Gastroesophageal sphincter (tissue), 4 donors: Measurements from ENCODE around the gene NECTIN1. TPM values are rescaled to one million over a fixed set of nuclear protein-coding genes. Genes with fewer than 3 reads are reported as not detected.

Experiments
- ATAC-seq: fragments of 150-250 bp; one replicate; pipeline ENCODE4 v1.9.1; 2016; ENCODE audit warnings: mild to moderate bottlenecking, moderate library complexity
- H3K27ac ChIP-seq, 4 donors: fragments of 200-600 bp; sonication (generic) in 3 of 4; 1 replicate in 3 of 4; 2 replicates in 1 of 4; pipeline ENCODE4 v1.5.1; 2016 to 2019
- H3K27me3 ChIP-seq: fragments of 200-600 bp; sonication (generic); one replicate; pipeline ENCODE4 v1.5.1; 2019
- H3K36me3 ChIP-seq, 2 donors: fragments of 200-600 bp; sonication (generic); one replicate each; pipeline ENCODE4 v1.5.1; 2019; ENCODE audit warnings: control low read depth in 1 of 2
- H3K4me1 ChIP-seq, 3 donors: fragments of 200-600 bp; sonication (generic); 1 replicate in 2 of 3; 2 replicates in 1 of 3; pipeline ENCODE4 v1.5.1; 2016 to 2019; ENCODE audit warnings: control low read depth in 2 of 3
- H3K4me3 ChIP-seq, 2 donors: fragments of 200-600 bp; sonication (generic); one replicate each; pipeline ENCODE4 v1.5.1; 2019; ENCODE audit warnings: mild to moderate bottlenecking in 1 of 2, moderate library complexity in 1 of 2
- H3K9me3 ChIP-seq, 3 donors: fragments of 200-600 bp; sonication (generic); one replicate each; pipeline ENCODE4 v1.5.1; 2017 to 2019; ENCODE audit warnings: control low read depth in 2 of 3
- EP300 ChIP-seq: sonication (generic); formaldehyde crosslinking; IDR thresholded peaks from one replicate; pipeline ENCODE4 v1.6.1; 2017; ENCODE audit warnings: antibody characterized with exemption, mild to moderate bottlenecking
- POLR2A ChIP-seq, 2 donors: fragments of 450-650 bp; IDR thresholded peaks; one replicate each; pipeline ENCODE4 v1.6.1; 2017; ENCODE audit warnings: antibody characterized with exemption in 2 of 2, mild to moderate bottlenecking in 2 of 2, moderate library complexity in 1 of 2
- POLR2AphosphoS5 ChIP-seq: sonication (generic); formaldehyde crosslinking; IDR thresholded peaks from one replicate; pipeline ENCODE4 v1.6.1; 2017; ENCODE audit warnings: antibody characterized with exemption
- WGBS, 2 donors: methylation state at CpG; one replicate each; pipeline ENCODE4 v1.1.5; 2018; ENCODE audit warnings: low coverage in 1 of 2; 5-methylcytosine and 5-hydroxymethylcytosine counted together
- total RNA-seq, 4 donors: library from RNA; depleted of rRNA; stranded (reverse); fragments of >200 nt; gene quantifications; one replicate each; pipeline ENCODE4 v1.1.0, GENCODE V29; 2016
- TF ChIP-seq, protein P1 (sequence below), 4 experiments: fragments of 200-600 bp in 2 of 4; fragments of 450-650 bp in 2 of 4; sonication (generic) in 1 of 4; IDR thresholded peaks; one replicate each; pipeline ENCODE4 v1.5.1; 2017 to 2019; ENCODE audit warnings: antibody characterized with exemption in 4 of 4, mild to moderate bottlenecking in 2 of 4, moderate library complexity in 2 of 4

Gene NECTIN1
- total RNA-seq, 4 donors from 2014 or later, result 2.6 to 7.1 (median 4.3) TPM

DNA sequence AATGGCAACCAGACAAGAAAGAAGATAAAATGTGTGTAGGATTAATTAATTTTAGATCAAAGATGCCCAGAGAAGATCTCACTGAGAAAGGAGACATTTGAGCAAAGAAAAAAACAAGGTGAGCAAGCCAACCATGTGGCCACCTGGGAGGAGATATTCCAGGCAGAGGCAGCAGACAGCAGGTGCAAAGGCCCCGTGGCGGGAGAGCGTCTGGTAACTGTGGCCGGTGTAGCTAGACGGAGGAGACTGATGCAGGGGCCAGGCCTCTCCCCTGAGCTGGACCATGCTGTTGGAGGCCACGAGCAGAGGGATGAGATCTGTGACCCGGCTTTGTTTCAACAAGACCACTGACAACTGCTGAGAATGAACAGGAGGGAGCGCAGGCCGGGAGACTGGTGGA lies 23.6 kb downstream of the NECTIN1 start:
- Histone ChIP-seq H3K4me3 (no peak overlapping the region), H3K36me3 (no peaks in the 10 kb centered on the region), H3K4me1 (no peaks in the 10 kb centered on the region), H3K27ac (no peak overlapping the region), H3K27me3 (no peaks in the 10 kb centered on the region), H3K9me3 (no peaks in the 10 kb centered on the region)
- 93 to 95% methylated on average over 6 of the region's 9 CpGs for WGBS, 2 donors
- no peak for ATAC-seq
- TF ChIP-seq POLR2A (IDR thresholded peaks at IDR 0.05) (no peak), POLR2AphosphoS5 (no peak), EP300 (no peak)
- TF ChIP-seq, protein P1, sequence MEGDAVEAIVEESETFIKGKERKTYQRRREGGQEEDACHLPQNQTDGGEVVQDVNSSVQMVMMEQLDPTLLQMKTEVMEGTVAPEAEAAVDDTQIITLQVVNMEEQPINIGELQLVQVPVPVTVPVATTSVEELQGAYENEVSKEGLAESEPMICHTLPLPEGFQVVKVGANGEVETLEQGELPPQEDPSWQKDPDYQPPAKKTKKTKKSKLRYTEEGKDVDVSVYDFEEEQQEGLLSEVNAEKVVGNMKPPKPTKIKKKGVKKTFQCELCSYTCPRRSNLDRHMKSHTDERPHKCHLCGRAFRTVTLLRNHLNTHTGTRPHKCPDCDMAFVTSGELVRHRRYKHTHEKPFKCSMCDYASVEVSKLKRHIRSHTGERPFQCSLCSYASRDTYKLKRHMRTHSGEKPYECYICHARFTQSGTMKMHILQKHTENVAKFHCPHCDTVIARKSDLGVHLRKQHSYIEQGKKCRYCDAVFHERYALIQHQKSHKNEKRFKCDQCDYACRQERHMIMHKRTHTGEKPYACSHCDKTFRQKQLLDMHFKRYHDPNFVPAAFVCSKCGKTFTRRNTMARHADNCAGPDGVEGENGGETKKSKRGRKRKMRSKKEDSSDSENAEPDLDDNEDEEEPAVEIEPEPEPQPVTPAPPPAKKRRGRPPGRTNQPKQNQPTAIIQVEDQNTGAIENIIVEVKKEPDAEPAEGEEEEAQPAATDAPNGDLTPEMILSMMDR (IDR thresholded peaks at IDR 0.05), result no peak

DNA sequence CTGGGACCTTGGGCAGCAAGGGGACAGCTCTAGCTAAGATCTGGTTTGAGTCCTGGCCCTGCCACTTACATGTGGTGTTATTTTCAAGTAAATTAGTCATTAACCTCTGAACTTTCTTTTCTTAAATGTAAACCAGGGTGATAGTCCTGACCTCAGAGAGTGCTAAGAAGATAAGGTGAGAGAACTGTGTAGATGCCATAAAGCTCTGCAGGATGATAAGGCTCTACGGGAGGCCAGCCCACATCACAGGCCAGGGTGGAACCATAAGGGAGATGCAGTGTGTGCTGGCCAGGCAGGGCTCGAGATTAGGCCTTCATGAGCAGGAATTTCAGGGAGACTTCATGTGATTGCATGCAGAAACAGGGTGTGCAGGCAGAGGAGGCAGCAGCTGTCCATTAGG lies 24.2 kb downstream of the NECTIN1 start:
- Histone ChIP-seq H3K36me3 (no peaks in the 10 kb centered on the region), H3K9me3 (no peaks in the 10 kb centered on the region), H3K27me3 (no peaks in the 10 kb centered on the region), H3K4me1 (no peaks in the 10 kb centered on the region), H3K4me3 (no peak overlapping the region), H3K27ac (no peak overlapping the region)
- TF ChIP-seq, protein P1 (IDR thresholded peaks at IDR 0.05), result no peak
- TF ChIP-seq POLR2AphosphoS5, result no peak
- no peak for TF ChIP-seq POLR2A (IDR thresholded peaks at IDR 0.05)
- TF ChIP-seq EP300, result no peak
- 75 to 100% methylated on average over 1 to 2 of the region's 2 CpGs for WGBS, 2 donors
- ATAC-seq, result no peak

DNA sequence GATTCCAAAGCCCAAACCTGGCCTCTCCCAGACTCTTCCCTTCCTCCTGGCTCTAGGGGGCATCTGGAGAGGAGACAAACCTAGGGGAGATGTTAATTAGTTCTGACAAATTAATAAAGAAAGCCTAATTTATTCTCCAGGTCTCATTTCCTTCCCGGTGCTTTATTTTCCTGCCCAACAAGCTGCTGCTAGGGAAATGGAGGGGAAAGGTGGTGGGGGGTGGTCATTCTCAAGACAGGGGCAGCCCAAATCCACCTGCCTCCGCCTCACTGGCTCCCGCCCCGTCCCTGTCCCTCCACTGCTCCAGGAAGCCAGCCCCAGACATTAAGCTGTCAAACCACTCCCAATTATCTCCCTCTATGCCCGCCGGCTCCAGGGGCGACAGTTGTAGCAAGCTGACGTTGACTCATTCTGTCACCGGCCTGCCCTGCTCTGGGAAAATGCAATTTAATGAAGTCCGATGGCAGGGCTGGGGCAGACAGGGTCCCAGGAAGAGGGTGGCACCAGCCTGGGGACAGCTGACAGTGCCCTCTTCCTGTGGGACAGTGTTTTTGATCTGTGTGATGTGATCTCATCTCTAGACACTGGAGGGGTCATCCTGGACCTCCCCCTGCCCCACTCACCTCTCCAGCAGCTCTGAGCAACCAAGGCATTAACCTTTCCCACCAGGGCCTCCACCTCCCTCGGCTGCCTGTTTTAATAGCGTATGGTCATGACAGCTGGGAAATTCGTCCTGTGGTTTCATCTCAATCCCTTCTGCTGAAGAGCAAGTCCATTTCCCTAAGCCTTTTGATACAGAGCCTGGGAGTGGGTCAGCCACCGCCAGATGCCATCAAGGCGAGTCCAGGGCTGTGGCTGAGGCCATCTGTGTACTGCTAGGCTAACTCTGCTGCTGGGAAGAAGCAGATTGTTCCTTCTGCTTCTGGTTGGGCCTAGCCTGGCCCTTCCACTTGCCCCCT lies 27.1 kb downstream of the NECTIN1 start:
- Histone ChIP-seq H3K27ac (no peak overlapping the region), H3K36me3 (no peaks in the 10 kb centered on the region), H3K9me3 (no peaks in the 10 kb centered on the region), H3K4me1 (peaks cover 0 to 17% (median 3%) of the 10 kb centered on the region in 3 donors), H3K4me3 (no peak overlapping the region), H3K27me3 (no peaks in the 10 kb centered on the region)
- WGBS, 2 donors, result 85 to 89% methylated on average over 6 to 11 of the region's 15 CpGs
- TF ChIP-seq, protein P1 (IDR thresholded peaks at IDR 0.05), result no peak
- no peak for TF ChIP-seq POLR2A (IDR thresholded peaks at IDR 0.05)
- no peak for TF ChIP-seq EP300
- no peak for TF ChIP-seq POLR2AphosphoS5
- no peak for ATAC-seq

DNA sequence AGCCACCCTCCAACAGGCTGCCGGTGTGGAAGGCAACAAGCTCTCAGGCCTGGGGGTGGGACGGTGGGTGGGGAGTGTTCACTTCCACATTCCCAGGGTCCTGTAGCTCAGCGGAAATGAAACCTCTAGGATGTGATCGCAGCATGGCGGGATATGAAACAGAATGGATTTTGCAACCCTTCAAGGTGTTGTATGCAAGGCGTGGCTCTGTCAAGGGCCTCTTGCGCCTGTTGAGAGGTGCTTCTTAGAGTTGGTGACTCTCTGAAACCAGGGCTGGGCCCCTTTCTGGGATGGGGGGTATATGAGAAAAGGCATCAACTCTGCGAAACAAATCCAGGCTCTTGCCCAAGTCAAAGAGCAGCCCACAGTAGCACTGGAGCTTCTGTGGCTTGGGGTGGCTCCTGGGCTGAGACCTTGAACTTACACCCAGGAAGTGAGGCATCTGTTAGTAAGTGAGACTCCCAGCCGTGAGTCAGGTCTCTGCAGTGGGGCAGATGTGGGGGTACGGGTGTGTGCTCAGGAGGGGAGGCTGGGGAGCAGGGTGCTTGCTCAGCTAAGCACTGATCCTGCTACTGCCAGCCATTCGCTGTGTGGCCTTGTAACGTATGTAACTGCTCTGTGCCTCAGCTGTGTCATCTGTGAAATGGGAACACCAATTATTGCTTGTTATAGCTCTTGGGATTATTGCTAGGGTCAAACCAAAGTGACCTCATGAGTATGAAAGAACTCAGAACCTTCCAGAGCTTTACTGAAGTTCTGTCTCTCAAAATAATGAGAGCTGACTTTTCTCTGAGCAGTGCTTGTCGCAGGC lies 28.3 kb downstream of the NECTIN1 start:
- H3K36me3 ChIP-seq, result no peaks in the 10 kb centered on the region
- TF ChIP-seq, protein P1 (IDR thresholded peaks at IDR 0.05), result no peak
- TF ChIP-seq POLR2AphosphoS5 (no peak), EP300 (no peak), POLR2A (IDR thresholded peaks at IDR 0.05) (no peak)
- no peak for ATAC-seq
- WGBS, 2 donors, result 100% methylated on average over 3 of the region's 13 CpGs
- no peak overlapping the region for H3K4me3 ChIP-seq
- no peaks in the 10 kb centered on the region for H3K27me3 ChIP-seq
- peaks cover 0 to 17% (median 3%) of the 10 kb centered on the region in 3 donors for H3K4me1 ChIP-seq
- no peaks in the 10 kb centered on the region for H3K9me3 ChIP-seq
- H3K27ac ChIP-seq, result no peak overlapping the region
